HG03196 (cell line): ENCODE results near the gene ROPN1B.
"Not testable (repeated sequence)": the region's sequence is repeated elsewhere in the genome, so short reads cannot be mapped to it uniquely, and the experiment has no call there.

Experiments
- ATAC-seq: cut with Tn5 transposase; IDR thresholded peaks from one replicate; pipeline ENCODE4 v1.9.1; 2021; ENCODE audit not compliant: unreplicated experiment

ROPN1B gene

GRCh38 chr3:125968701-125969592, at the start of gene ROPN1B:
Gene ROPN1B, plus strand, starts transcription at chr3:125969178. Its CDS starts 2,877 bp downstream, at chr3:125972055.
- not testable (repeated sequence) for ATAC-seq

GRCh38 chr3:125920191-125920590, 48.8 kb upstream of the ROPN1B start:
- not testable (repeated sequence) for ATAC-seq

GRCh38 chr3:125920751-125921279, 48.2 kb upstream of the ROPN1B start:
- not testable (repeated sequence) for ATAC-seq

GRCh38 chr3:125921712-125922111, 47.3 kb upstream of the ROPN1B start:
- not testable (repeated sequence) for ATAC-seq

- not testable (repeated sequence) for ATAC-seq
Observed at GRCh38 chr3:125923324-125924115, 45.5 kb upstream of the ROPN1B start.

- not testable (repeated sequence) for ATAC-seq
Observed at GRCh38 chr3:125924276-125924675, 44.7 kb upstream of the ROPN1B start.

GRCh38 chr3:125925727-125926126, 43.3 kb upstream of the ROPN1B start:
- ATAC-seq, result not testable (repeated sequence)

- ATAC-seq, result not testable (repeated sequence)
Observed at GRCh38 chr3:125928771-125929545, 40.0 kb upstream of the ROPN1B start.

GRCh38 chr3:125929765-125930164, 39.2 kb upstream of the ROPN1B start:
- not testable (repeated sequence) for ATAC-seq

- ATAC-seq, result not testable (repeated sequence)
Observed at GRCh38 chr3:125931355-125931880, 37.6 kb upstream of the ROPN1B start.

GRCh38 chr3:125933397-125934173, 35.4 kb upstream of the ROPN1B start:
- ATAC-seq, result not testable (repeated sequence)

GRCh38 chr3:125935252-125935874, 33.6 kb upstream of the ROPN1B start:
- ATAC-seq, result not testable (repeated sequence)

- ATAC-seq, result not testable (repeated sequence)
Observed at GRCh38 chr3:125936210-125936815, 32.7 kb upstream of the ROPN1B start.

- not testable (repeated sequence) for ATAC-seq
Observed at GRCh38 chr3:125936891-125937290, 32.1 kb upstream of the ROPN1B start.

- ATAC-seq, result not testable (repeated sequence)
Observed at GRCh38 chr3:125947806-125948205, 21.2 kb upstream of the ROPN1B start.

GRCh38 chr3:125948901-125949300, 20.1 kb upstream of the ROPN1B start:
- ATAC-seq, result not testable (repeated sequence)

- ATAC-seq, result not testable (repeated sequence)
Observed at GRCh38 chr3:125951176-125951575, 17.8 kb upstream of the ROPN1B start.

GRCh38 chr3:125957020-125957419, 12.0 kb upstream of the ROPN1B start:
- ATAC-seq, result not testable (repeated sequence)
